Mesothelial cell of epicardium (in vitro differentiated cells): ENCODE data around the gene TMTC1. TPM values are rescaled to one million over a fixed set of nuclear protein-coding genes. Genes with fewer than 3 reads are reported as not detected.

Source experiments
- DNase-seq, 2 experiments: peaks; one replicate each; pipeline ENCODE4 v3.0.0; 2021; ENCODE audit warnings: low spot score in 2 of 2; ENCODE audit not compliant: unreplicated experiment in 2 of 2
- H3K27ac Mint-ChIP-seq: 2 replicates; pipeline ENCODE4 v1.8.0; 2021; ENCODE audit warnings: mixed read lengths
- H3K27me3 Mint-ChIP-seq: 2 replicates; pipeline ENCODE4 v1.8.0; 2021; ENCODE audit warnings: low read depth, mixed read lengths
- H3K36me3 Mint-ChIP-seq: 2 replicates; pipeline ENCODE4 v1.8.0; 2021; ENCODE audit warnings: mixed read lengths
- H3K4me1 Mint-ChIP-seq: 2 replicates; pipeline ENCODE4 v1.8.0; 2021; ENCODE audit warnings: mixed read lengths
- H3K4me3 Mint-ChIP-seq: 2 replicates; pipeline ENCODE4 v1.8.0; 2021; ENCODE audit warnings: mild to moderate bottlenecking, moderate library complexity, mixed read lengths
- H3K9me3 Mint-ChIP-seq: 2 replicates; pipeline ENCODE4 v1.8.0; 2021; ENCODE audit warnings: mixed read lengths
- CTCF ChIP-seq: fragments of 200-600 bp; sonication (generic); IDR thresholded peaks from one replicate; pipeline ENCODE4 v1.5.0; 2021; ENCODE audit warnings: antibody characterized with exemption; ENCODE audit not compliant: unreplicated experiment
- total RNA-seq: library from RNA; stranded (reverse); gene quantifications from 3 replicates; pipeline ENCODE4 v1.2.1, GENCODE V29; 2021

TMTC1 gene
- total RNA-seq, 1 donor from 2014 or later, result 1.0 TPM

- H3K27me3 Mint-ChIP-seq, result no peaks in the 10 kb centered on the region
- H3K4me1 Mint-ChIP-seq, result no peaks in the 10 kb centered on the region
- no peaks in the 10 kb centered on the region for H3K36me3 Mint-ChIP-seq
- no peak for DNase-seq
- no peak overlapping the region for H3K27ac Mint-ChIP-seq
- peaks cover 5% of the 10 kb centered on the region for H3K9me3 Mint-ChIP-seq
- H3K4me3 Mint-ChIP-seq, result no peak overlapping the region
- TF ChIP-seq CTCF, result no peak
Measured at GRCh38 chr12:29807129-29807528, 23.4 kb upstream of the TMTC1 start.

- TF ChIP-seq CTCF, result no peak
- DNase-seq, result no peak
- Mint-ChIP-seq H3K4me3 (no peak overlapping the region), H3K36me3 (peaks cover 3% of the 10 kb centered on the region), H3K9me3 (peaks cover 5% of the 10 kb centered on the region), H3K4me1 (no peaks in the 10 kb centered on the region), H3K27ac (no peak overlapping the region), H3K27me3 (no peaks in the 10 kb centered on the region)
Measured at GRCh38 chr12:29804019-29804418, 20.3 kb upstream of the TMTC1 start.

- H3K27me3 Mint-ChIP-seq, result no peaks in the 10 kb centered on the region
- H3K9me3 Mint-ChIP-seq, result peaks cover 5% of the 10 kb centered on the region
- no peak for DNase-seq
- H3K4me3 Mint-ChIP-seq, result no peak overlapping the region
- no peak for TF ChIP-seq CTCF
- no peak overlapping the region for H3K27ac Mint-ChIP-seq
- H3K36me3 Mint-ChIP-seq, result peaks cover 3% of the 10 kb centered on the region
- peaks cover 25% of the 10 kb centered on the region for H3K4me1 Mint-ChIP-seq
Measured at GRCh38 chr12:29799591-29799990, 15.8 kb upstream of the TMTC1 start.

- DNase-seq, result no peak
- H3K36me3 Mint-ChIP-seq, result peaks cover 3% of the 10 kb centered on the region
- peaks cover 5% of the 10 kb centered on the region for H3K9me3 Mint-ChIP-seq
- H3K27ac Mint-ChIP-seq, result no peak overlapping the region
- no peak overlapping the region for H3K4me3 Mint-ChIP-seq
- TF ChIP-seq CTCF, result no peak
- peaks cover 25% of the 10 kb centered on the region for H3K4me1 Mint-ChIP-seq
- H3K27me3 Mint-ChIP-seq, result no peaks in the 10 kb centered on the region
Measured at GRCh38 chr12:29797565-29798355, 14.0 kb upstream of the TMTC1 start.

GRCh38 chr12:29796823-29797263 lies 13.1 kb upstream of the TMTC1 start:
- H3K36me3 Mint-ChIP-seq, result peaks cover 3% of the 10 kb centered on the region
- H3K4me1 Mint-ChIP-seq, result peaks cover 25% of the 10 kb centered on the region
- peaks cover 5% of the 10 kb centered on the region for H3K9me3 Mint-ChIP-seq
- no peak for TF ChIP-seq CTCF
- no peak overlapping the region for H3K27ac Mint-ChIP-seq
- H3K4me3 Mint-ChIP-seq, result no peak overlapping the region
- no peak for DNase-seq
- H3K27me3 Mint-ChIP-seq, result no peaks in the 10 kb centered on the region
